HG03060 (cell line): ENCODE data around the gene SP3.

Experiments
- ATAC-seq: cut with Tn5 transposase; IDR thresholded peaks from one replicate; pipeline ENCODE4 v1.9.1; 2021; ENCODE audit warnings: low read depth, moderate number of reproducible peaks; ENCODE audit not compliant: unreplicated experiment

SP3 gene

GRCh38 chr2:173948842-173949241 lies 16.3 kb downstream of the SP3 start:
- no peak for ATAC-seq

- no peak for ATAC-seq
These were observed 17.0 kb downstream of the SP3 start for GRCh38 chr2:173948198-173948597.

- no peak for ATAC-seq
These were observed 18.0 kb downstream of the SP3 start for GRCh38 chr2:173947131-173947530.

GRCh38 chr2:173943738-173944137 lies 21.4 kb downstream of the SP3 start:
- no peak for ATAC-seq

- ATAC-seq = no peak
These were observed 22.2 kb downstream of the SP3 start for GRCh38 chr2:173942861-173943523.

GRCh38 chr2:173941567-173941966 lies 23.6 kb downstream of the SP3 start:
- no peak for ATAC-seq

- ATAC-seq = no peak
These were observed 24.8 kb downstream of the SP3 start for GRCh38 chr2:173940208-173941020.

- no peak for ATAC-seq
These were observed 26.3 kb downstream of the SP3 start for GRCh38 chr2:173938700-173939384.

- ATAC-seq = no peak
These were observed 29.9 kb downstream of the SP3 start for GRCh38 chr2:173935305-173935704.

- ATAC-seq = no peak
These were observed 30.3 kb downstream of the SP3 start for GRCh38 chr2:173934895-173935294.

GRCh38 chr2:173931751-173932150 lies 33.4 kb downstream of the SP3 start:
- no peak for ATAC-seq

GRCh38 chr2:173929441-173929840 lies 35.7 kb downstream of the SP3 start:
- no peak for ATAC-seq

GRCh38 chr2:173926875-173927274 lies 38.3 kb downstream of the SP3 start:
- ATAC-seq = no peak

- ATAC-seq = no peak
These were observed 40.9 kb downstream of the SP3 start for GRCh38 chr2:173924285-173924684.

- no peak for ATAC-seq
These were observed 42.4 kb downstream of the SP3 start for GRCh38 chr2:173922760-173923159.

GRCh38 chr2:173922068-173922467 lies 43.1 kb downstream of the SP3 start:
- no peak for ATAC-seq

GRCh38 chr2:173914055-173914927 lies 50.9 kb downstream of the SP3 start:
- ATAC-seq = no peak

- ATAC-seq = no peak
These were observed 55.3 kb downstream of the SP3 start for GRCh38 chr2:173909846-173910245.

GRCh38 chr2:173906626-173907025 lies 58.5 kb downstream of the SP3 start:
- no peak for ATAC-seq

GRCh38 chr2:173903601-173904394 lies 61.4 kb downstream of the SP3 start:
- ATAC-seq = no peak
